NCI-H2196 treated with DMSO at 0.1 percent for 48 hours (cell line): ENCODE data around the gene ZNF175.
"Not testable (repeated sequence)": the region's sequence is repeated elsewhere in the genome, so short reads cannot be mapped to it uniquely, and the experiment has no call there.

ENCODE experiments used
- DNase-seq: peaks from one replicate; lab custom pipeline; 2025; ENCODE audit not compliant: unreplicated experiment; lab: John Stamatoyannopoulos, UW

ZNF175 gene

GRCh38 chr19:51626675-51627074, 55.6 kb downstream of the ZNF175 start:
- no peak for DNase-seq

GRCh38 chr19:51627491-51628138, 56.5 kb downstream of the ZNF175 start:
- no peak for DNase-seq

GRCh38 chr19:51628153-51628939, 57.3 kb downstream of the ZNF175 start:
- DNase-seq: no peak

- not testable (repeated sequence) for DNase-seq
These were observed 59.2 kb downstream of the ZNF175 start, which contains the start of gene SIGLEC5 for GRCh38 chr19:51630315-51630714. Gene SIGLEC5 (minus strand): TSS chr19:51630401. CDS start chr19:51630335, 66 bp downstream.

GRCh38 chr19:51632126-51632525, 61.0 kb downstream of the ZNF175 start:
- no peak for DNase-seq

- no peak for DNase-seq
These were observed 66.4 kb downstream of the ZNF175 start for GRCh38 chr19:51637362-51637978.

GRCh38 chr19:51639916-51640315, 68.8 kb downstream of the ZNF175 start:
- DNase-seq: no peak

- DNase-seq: no peak
These were observed 69.3 kb downstream of the ZNF175 start for GRCh38 chr19:51640386-51640785.

GRCh38 chr19:51641648-51642047, 70.6 kb downstream of the ZNF175 start:
- DNase-seq: no peak
